HepG2 (cell line): Measurements from ENCODE around the gene KLB. TPM values are rescaled to one million over a fixed set of nuclear protein-coding genes. Genes with fewer than 3 reads are reported as not detected.
A peak's percentile ranks its signal among the peaks of the same experiment; 100 is the strongest.

Experiments
- ATRX ChIP-seq: sonication (generic); formaldehyde crosslinking; IDR thresholded peaks from 2 replicates; pipeline ENCODE4 v1.4.0; 2020; ENCODE audit warnings: missing genetic modification reagents, borderline replicate concordance
- CCAR2 ChIP-seq: fragments of 200-400 bp; formaldehyde crosslinking; optimal IDR thresholded peaks from 2 replicates; pipeline ENCODE3; 2018; ENCODE audit warnings: low read depth, mild to moderate bottlenecking, low read length, moderate library complexity
- DPF2 ChIP-seq: sonication (generic); formaldehyde crosslinking; IDR thresholded peaks from 2 replicates; pipeline ENCODE4 v1.4.0; 2020; ENCODE audit warnings: mild to moderate bottlenecking, low read depth, missing genetic modification reagents, borderline replicate concordance
- DRAP1 ChIP-seq: IDR thresholded peaks from 2 replicates; pipeline ENCODE4 v1.6.1; 2016; ENCODE audit warnings: missing genetic modification reagents, missing compliant biosample characterization
- FOXA3 ChIP-seq: IDR thresholded peaks from 2 replicates; pipeline ENCODE4 v1.6.1; 2016; ENCODE audit warnings: missing genetic modification reagents, missing compliant biosample characterization
- HNRNPK ChIP-seq: fragments of 200-400 bp; formaldehyde crosslinking; IDR thresholded peaks from 2 replicates; pipeline ENCODE4 v1.6.1; 2018; ENCODE audit warnings: low read length, low read depth, moderate library complexity, mild to moderate bottlenecking; ENCODE audit not compliant: poor library complexity, severe bottlenecking
- ISX ChIP-seq: sonication (generic); formaldehyde crosslinking; conservative IDR thresholded peaks from 2 replicates; pipeline ENCODE4 v1.5.0; 2020; ENCODE audit warnings: missing genetic modification reagents
- KLF6 ChIP-seq: IDR thresholded peaks from 2 replicates; pipeline ENCODE4 v1.8.0; 2016; ENCODE audit warnings: missing biosample characterization, missing genetic modification reagents
- KMT2B ChIP-seq: IDR thresholded peaks from 2 replicates; pipeline ENCODE4 v1.6.1; 2016; ENCODE audit warnings: missing genetic modification reagents, missing compliant biosample characterization
- PHB2 ChIP-seq: fragments of 450-650 bp; IDR thresholded peaks from 2 replicates; pipeline ENCODE4 v1.6.1; 2018; ENCODE audit not compliant: partially characterized antibody
- RBFOX2 ChIP-seq: fragments of 200-400 bp; formaldehyde crosslinking; IDR thresholded peaks from 2 replicates; pipeline ENCODE4 v1.6.1; 2017; ENCODE audit warnings: low read depth, mild to moderate bottlenecking, low read length
- SP1 ChIP-seq, 2 experiments: fragments of 450-650 bp in 1 of 2; sonication (generic) in 1 of 2; formaldehyde crosslinking in 1 of 2; IDR thresholded peaks; 2 replicates each; pipeline versions ENCODE4 v1.4.0 to v1.6.1; 2016 to 2020; ENCODE audit warnings: missing genetic modification reagents in 1 of 2
- TCF7 ChIP-seq: sonication (generic); IDR thresholded peaks from 2 replicates; pipeline ENCODE4 v1.6.1; 2016; ENCODE audit warnings: antibody characterized with exemption, low read depth
- TCF7L2 ChIP-seq: IDR thresholded peaks from 2 replicates; pipeline ENCODE4 v1.6.1; 2011; ENCODE audit warnings: mild to moderate bottlenecking, low read depth, low read length, moderate library complexity
- ZBTB20 ChIP-seq: sonication (generic); formaldehyde crosslinking; IDR thresholded peaks from 2 replicates; pipeline ENCODE4 v1.8.1; 2023; ENCODE audit warnings: missing genetic modification reagents, low read depth, mild to moderate bottlenecking, borderline replicate concordance
- ZBTB7B ChIP-seq: sonication (generic); formaldehyde crosslinking; IDR thresholded peaks from 2 replicates; pipeline ENCODE4 v1.4.0; 2020; ENCODE audit warnings: missing genetic modification reagents
- ZNF17 ChIP-seq: sonication (generic); formaldehyde crosslinking; IDR thresholded peaks from 2 replicates; pipeline ENCODE4 v1.5.0; 2020; ENCODE audit warnings: mild to moderate bottlenecking, missing genetic modification reagents
- ZNF20 ChIP-seq: sonication (generic); formaldehyde crosslinking; IDR thresholded peaks from 2 replicates; pipeline ENCODE4 v1.4.0; 2020; ENCODE audit warnings: mild to moderate bottlenecking, moderate library complexity, missing genetic modification reagents
- ZNF281 ChIP-seq: sonication (generic); formaldehyde crosslinking; IDR thresholded peaks from 2 replicates; pipeline ENCODE4 v1.4.0; 2020; ENCODE audit warnings: missing genetic modification reagents, borderline replicate concordance
- ZNF451 ChIP-seq: sonication (generic); formaldehyde crosslinking; IDR thresholded peaks from 2 replicates; pipeline ENCODE4 v1.5.0; 2020; ENCODE audit warnings: mild to moderate bottlenecking, missing genetic modification reagents
- ZNF547 ChIP-seq: sonication (generic); formaldehyde crosslinking; IDR thresholded peaks from 2 replicates; pipeline ENCODE4 v1.5.1; 2020; ENCODE audit warnings: mild to moderate bottlenecking, missing genetic modification reagents
- ZNF570 ChIP-seq: sonication (generic); formaldehyde crosslinking; IDR thresholded peaks from 2 replicates; pipeline ENCODE4 v1.4.0; 2020; ENCODE audit warnings: mild to moderate bottlenecking, missing genetic modification reagents, borderline replicate concordance
- ZNF780A ChIP-seq: sonication (generic); formaldehyde crosslinking; IDR thresholded peaks from 2 replicates; pipeline ENCODE4 v1.8.0; 2022; ENCODE audit warnings: mild to moderate bottlenecking, missing genetic modification reagents, moderate library complexity
- ZNF841 ChIP-seq: sonication (generic); formaldehyde crosslinking; IDR thresholded peaks from 2 replicates; pipeline ENCODE4 v1.8.1; 2023; ENCODE audit warnings: missing genetic modification reagents, borderline replicate concordance
- polyA plus RNA-seq, 8 experiments: library from polyadenylated mRNA; depleted of rRNA in 3 of 8; stranded (reverse) in 7 of 8; unstranded in 1 of 8; fragments of >200 nt; fragmentation: Illumina TruSeq in 4 of 8; extraction: Trizol in 4 of 8; gene quantifications; 2 replicates each; pipeline versions ENCODE4 v1.2.1 to v1.2.3, GENCODE V29; 2011 to 2016; ENCODE audit warnings: low read depth in 4 of 8, missing spikeins in 1 of 8, mixed read lengths in 1 of 8; ENCODE audit not compliant: insufficient read depth in 1 of 8
- total RNA-seq, 5 experiments: library from RNA; depleted of rRNA; stranded (reverse); fragments of >200 nt; fragmentation: Illumina TruSeq; extraction: Trizol; gene quantifications; 2 replicates each; pipeline ENCODE4 v1.2.3, GENCODE V29; 2016; ENCODE audit warnings: low read depth in 1 of 5

Gene KLB
- total and polyA plus RNA-seq, 2 of the 13 experiments (the other 11 are each of a cell fraction or from before 2014, with no cell fraction given): 25.3 to 82.0 TPM

GRCh38 chr4:39365830-39366771 lies 40.6 kb upstream of the KLB start, which contains the start of gene RFC1 (continued):
- TF ChIP-seq ZNF281 (CRISPR knock-in tag) (peak; percentile 66; the same call in 1 of the 2 replicates), ZBTB20 (CRISPR knock-in tag) (peak; percentile 95; the same call in 1 of the 2 replicates), DPF2 (peak; percentile 68; the same call in 1 of the 2 replicates), ISX (peak; percentile 91; the same call in 1 of the 2 replicates), PHB2 (no peak), DRAP1 (CRISPR knock-in tag) (peak; percentile 82; the same call in 1 of the 2 replicates), ZNF780A (CRISPR knock-in tag) (peak; percentile 93), ZNF841 (CRISPR knock-in tag) (peak; percentile 88), FOXA3 (CRISPR knock-in tag) (peak; percentile 69), ZBTB7B (peak; percentile 77), KMT2B (CRISPR knock-in tag) (peak; percentile 100), TCF7L2 (no peak), RBFOX2 (peak; percentile 87), ZNF570 (peak; percentile 98), ZNF20 (CRISPR knock-in tag) (no peak), KLF6 (CRISPR knock-in tag) (peak; percentile 96), HNRNPK (peak; percentile 50), ZNF547 (CRISPR knock-in tag) (peak; percentile 98; the same call in 1 of the 2 replicates), ATRX (CRISPR knock-in tag) (no peak), ZNF451 (CRISPR knock-in tag) (peak; percentile 97), ZNF17 (CRISPR knock-in tag) (no peak), CCAR2 (no peak), SP1 (IDR thresholded peaks at IDR 0.05) (no peak), SP1 (CRISPR knock-in tag; IDR thresholded peaks at IDR 0.05) (peak; percentile 88), TCF7 (no peak)
